GM12878 (cell line): ENCODE measurements around the gene C17orf113. TPM values are rescaled to one million over a fixed set of nuclear protein-coding genes. Genes with fewer than 3 reads are reported as not detected.

Source experiments
- ATAC-seq: fragments of 200-7000 bp; cut with Tn5 transposase; 3 replicates; pipeline ENCODE4 v1.9.1; 2020; ENCODE audit warnings: mild to moderate bottlenecking, moderate library complexity
- BruUV-seq: library from RNA; stranded (reverse); fragments of 400-500 nt; replicated peaks from 2 replicates; lab custom pipeline; 2021; lab: Mats Ljungman, UMichigan
- CTCF ChIA-PET: fragments of 300-600 bp; sonication (Branson Sonifier 250); formaldehyde crosslinking; extraction: SDS; loops from one replicate; lab custom pipeline; 2021; ENCODE audit warnings: inconsistent platforms; lab: Yijun Ruan, JAX
- POLR2A ChIA-PET: fragments of 350-600 bp; formaldehyde crosslinking; extraction: SDS; loops from one replicate; lab custom pipeline; 2021; ENCODE audit warnings: inconsistent platforms; lab: Charles Lee
- RAD21 ChIA-PET: fragments of 300-600 bp; sonication (Branson Sonifier 250); formaldehyde crosslinking; loops from one replicate; lab custom pipeline; 2023; ENCODE audit warnings: antibody characterized with exemption; ENCODE audit not compliant: unreplicated experiment; lab: Charles Lee
- SMC1A ChIA-PET: fragments of 300-600 bp; sonication (Branson Sonifier 250); formaldehyde crosslinking; loops from one replicate; lab custom pipeline; 2023; ENCODE audit not compliant: unreplicated experiment, uncharacterized antibody; lab: Charles Lee
- DNase-seq: peaks from one replicate; pipeline ENCODE4 v3.0.0-alpha.2; 2011; ENCODE audit warnings: low read depth, low spot score
- FAIRE-seq: peaks from 3 replicates; lab custom pipeline; 2011; peaks lifted over from hg19 to GRCh38; lab: Jason Lieb, UNC
- H2AFZ ChIP-seq: 2 replicates; pipeline ENCODE4 v1.6.0; 2011; ENCODE audit warnings: low read depth, low read length, control low read depth; ENCODE audit not compliant: control insufficient read depth
- H3K27ac ChIP-seq: 2 replicates; pipeline ENCODE4 v1.5.1; 2011; ENCODE audit warnings: control low read depth; ENCODE audit not compliant: control insufficient read depth, insufficient read depth
- H3K27me3 ChIP-seq, 2 experiments: replicated peaks in 1 of 2; 2 replicates each; pipeline versions ENCODE4 v1.6.0 to v1.6.1; 2011; ENCODE audit warnings: low read length in 1 of 2; ENCODE audit not compliant: control insufficient read depth in 2 of 2, insufficient read depth in 2 of 2
- H3K36me3 ChIP-seq, 2 experiments: 2 replicates each; pipeline ENCODE4 v1.5.1; 2011; ENCODE audit warnings: low read length in 1 of 2; ENCODE audit not compliant: control insufficient read depth in 2 of 2, insufficient read depth in 2 of 2
- H3K4me1 ChIP-seq: 2 replicates; pipeline ENCODE4 v1.6.1; 2011; ENCODE audit warnings: mild to moderate bottlenecking, low read length, moderate library complexity, mixed read lengths; ENCODE audit not compliant: control insufficient read depth, insufficient read depth
- H3K4me2 ChIP-seq: 2 replicates; pipeline ENCODE4 v1.6.0; 2011; ENCODE audit warnings: control low read depth; ENCODE audit not compliant: control insufficient read depth, insufficient read depth
- H3K4me3 ChIP-seq: fragments of 200-600 bp; sonication (generic); 2 replicates; pipeline ENCODE4 v1.5.1; 2016
- H3K79me2 ChIP-seq: 2 replicates; pipeline ENCODE4 v1.6.0; 2011; ENCODE audit warnings: low read length; ENCODE audit not compliant: control insufficient read depth, insufficient read depth
- H3K9ac ChIP-seq: 2 replicates; pipeline ENCODE4 v1.8.0; 2011; ENCODE audit warnings: low read length, control low read depth, mixed read lengths; ENCODE audit not compliant: control insufficient read depth, insufficient read depth
- H3K9me3 ChIP-seq: replicated peaks from 3 replicates; pipeline ENCODE4 v1.5.1; 2011; ENCODE audit warnings: mild to moderate bottlenecking, low read length; ENCODE audit not compliant: control insufficient read depth, insufficient read depth
- H4K20me1 ChIP-seq: 2 replicates; pipeline ENCODE4 v1.6.0; 2011; ENCODE audit not compliant: control insufficient read depth, insufficient read depth
- KDM1A ChIP-seq: fragments of 200-600 bp; sonication (generic); IDR thresholded peaks from 2 replicates; pipeline ENCODE4 v1.6.1; 2016; ENCODE audit warnings: borderline replicate concordance
- MEF2B ChIP-seq: fragments of 450-650 bp; IDR thresholded peaks from 2 replicates; pipeline ENCODE4 v1.6.1; 2018; ENCODE audit warnings: mild to moderate bottlenecking, moderate library complexity; ENCODE audit not compliant: partially characterized antibody, poor library complexity, severe bottlenecking
- SUZ12 ChIP-seq: fragments of 200-600 bp; sonication (generic); IDR thresholded peaks from one replicate; pipeline ENCODE4 v1.6.1; 2018; ENCODE audit warnings: antibody characterized with exemption, mild to moderate bottlenecking; ENCODE audit not compliant: unreplicated experiment
- TCF12 ChIP-seq: IDR thresholded peaks from 2 replicates; pipeline ENCODE4 v1.6.1; 2011; ENCODE audit warnings: low read depth, mild to moderate bottlenecking, low read length
- WGBS: methylation state at CpG from one replicate; pipeline ENCODE4 v1.1.6; 2016; ENCODE audit warnings: low lambda C conversion rate; ENCODE audit not compliant: insufficient replicate concordance, insufficient coverage; ENCODE audit errors: missing lambda C conversion rate; 5-methylcytosine and 5-hydroxymethylcytosine counted together
- in situ Hi-C: fragments of 300-500 bp; cut with MboI; formaldehyde crosslinking; loops from 9 replicates; pipeline ENCODE4 v1.14.3; 2018; ENCODE audit warnings: mixed read lengths
- intact Hi-C: fragments of 100-400 bp; cut with micrococcal nuclease; formaldehyde crosslinking; loops from one replicate; pipeline ENCODE4 v1.14.2; 2022; ENCODE audit not compliant: unreplicated experiment
- polyA plus RNA-seq, 11 experiments: library from polyadenylated mRNA; depleted of rRNA in 4 of 11; unstranded in 6 of 11; stranded (reverse) in 5 of 11; fragments of >200 nt; fragmentation: Nextera tagmentation in 4 of 11; fragmentation: Illumina TruSeq in 1 of 11; extraction: Ambion mirVana in 4 of 11; extraction: Trizol in 1 of 11; gene quantifications; 1 replicate in 1 of 11; 2 replicates in 10 of 11; pipeline versions ENCODE4 v1.2.1 to v1.2.3, GENCODE V29; 2011 to 2016; ENCODE audit warnings: inconsistent platforms in 2 of 11, missing spikeins in 2 of 11, low read depth in 1 of 11
- total RNA-seq, 4 experiments: library from RNA; depleted of rRNA in 3 of 4; stranded (reverse); fragments of >200 nt in 3 of 4; fragmentation: Illumina TruSeq in 1 of 4; extraction: Trizol in 1 of 4; gene quantifications; 2 replicates each; pipeline versions ENCODE4 v1.2.1 to v1.2.3, GENCODE V29; 2013 to 2021
- TF ChIP-seq, protein P1 (sequence below): IDR thresholded peaks from 2 replicates; pipeline ENCODE4 v1.6.1; 2011; ENCODE audit warnings: borderline replicate concordance, low read depth, mild to moderate bottlenecking, moderate library complexity, mixed read lengths, low read length; ENCODE audit not compliant: insufficient read depth; ENCODE audit errors: extremely low read length
- TF ChIP-seq, protein P2 (sequence below): fragments of 150-350 bp; IDR thresholded peaks from 2 replicates; pipeline ENCODE4 v1.6.1; 2016; ENCODE audit warnings: low read depth, low read length

The C17orf113 gene
- total and polyA plus RNA-seq, 10 of the 15 experiments (the other 5 are each of a cell fraction or from before 2014, with no cell fraction given) = 0.03 to 0.17 (median 0.08) TPM; not detected in 3

DNA sequence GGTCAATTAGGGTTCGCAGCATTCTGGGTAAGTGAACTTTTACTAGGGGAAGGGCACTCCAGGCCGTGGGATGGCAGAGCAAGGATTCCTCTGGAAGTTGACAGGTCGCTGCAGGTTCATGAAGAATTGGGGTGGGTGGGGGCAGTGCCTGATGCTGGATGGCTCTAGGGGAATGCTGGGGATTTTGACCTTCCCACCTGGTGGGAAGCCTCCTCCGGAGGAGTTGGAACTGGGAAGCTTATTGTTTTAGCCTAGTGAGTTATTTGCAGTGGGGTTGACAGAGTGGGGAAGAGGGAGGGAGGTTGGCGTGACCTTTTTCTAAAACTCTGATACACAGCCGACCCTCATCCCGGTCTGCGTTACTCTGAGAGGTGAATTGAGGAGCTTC lies 606 bp upstream of the C17orf113 start:
- 65% methylated on average over 8 of the region's 8 CpGs for WGBS
- H4K20me1 ChIP-seq = no peaks in the 10 kb centered on the region
- no peak for TF ChIP-seq TCF12
- no peak for TF ChIP-seq MEF2B
- no peak for TF ChIP-seq SUZ12
- TF ChIP-seq, protein P1, sequence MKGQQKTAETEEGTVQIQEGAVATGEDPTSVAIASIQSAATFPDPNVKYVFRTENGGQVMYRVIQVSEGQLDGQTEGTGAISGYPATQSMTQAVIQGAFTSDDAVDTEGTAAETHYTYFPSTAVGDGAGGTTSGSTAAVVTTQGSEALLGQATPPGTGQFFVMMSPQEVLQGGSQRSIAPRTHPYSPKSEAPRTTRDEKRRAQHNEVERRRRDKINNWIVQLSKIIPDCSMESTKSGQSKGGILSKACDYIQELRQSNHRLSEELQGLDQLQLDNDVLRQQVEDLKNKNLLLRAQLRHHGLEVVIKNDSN = no peak
- TF ChIP-seq, protein P2, sequence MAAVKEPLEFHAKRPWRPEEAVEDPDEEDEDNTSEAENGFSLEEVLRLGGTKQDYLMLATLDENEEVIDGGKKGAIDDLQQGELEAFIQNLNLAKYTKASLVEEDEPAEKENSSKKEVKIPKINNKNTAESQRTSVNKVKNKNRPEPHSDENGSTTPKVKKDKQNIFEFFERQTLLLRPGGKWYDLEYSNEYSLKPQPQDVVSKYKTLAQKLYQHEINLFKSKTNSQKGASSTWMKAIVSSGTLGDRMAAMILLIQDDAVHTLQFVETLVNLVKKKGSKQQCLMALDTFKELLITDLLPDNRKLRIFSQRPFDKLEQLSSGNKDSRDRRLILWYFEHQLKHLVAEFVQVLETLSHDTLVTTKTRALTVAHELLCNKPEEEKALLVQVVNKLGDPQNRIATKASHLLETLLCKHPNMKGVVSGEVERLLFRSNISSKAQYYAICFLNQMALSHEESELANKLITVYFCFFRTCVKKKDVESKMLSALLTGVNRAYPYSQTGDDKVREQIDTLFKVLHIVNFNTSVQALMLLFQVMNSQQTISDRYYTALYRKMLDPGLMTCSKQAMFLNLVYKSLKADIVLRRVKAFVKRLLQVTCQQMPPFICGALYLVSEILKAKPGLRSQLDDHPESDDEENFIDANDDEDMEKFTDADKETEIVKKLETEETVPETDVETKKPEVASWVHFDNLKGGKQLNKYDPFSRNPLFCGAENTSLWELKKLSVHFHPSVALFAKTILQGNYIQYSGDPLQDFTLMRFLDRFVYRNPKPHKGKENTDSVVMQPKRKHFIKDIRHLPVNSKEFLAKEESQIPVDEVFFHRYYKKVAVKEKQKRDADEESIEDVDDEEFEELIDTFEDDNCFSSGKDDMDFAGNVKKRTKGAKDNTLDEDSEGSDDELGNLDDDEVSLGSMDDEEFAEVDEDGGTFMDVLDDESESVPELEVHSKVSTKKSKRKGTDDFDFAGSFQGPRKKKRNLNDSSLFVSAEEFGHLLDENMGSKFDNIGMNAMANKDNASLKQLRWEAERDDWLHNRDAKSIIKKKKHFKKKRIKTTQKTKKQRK = no peak
- no peak for TF ChIP-seq KDM1A
- FAIRE-seq (no peak), DNase-seq (no peak), ATAC-seq (no peak)
- in situ Hi-C loops = no loop called here
- ChIA-PET RAD21 (no interaction called here), CTCF (interaction anchor here (1.0 to 1.4 kb wide), 4 partner anchors 15 to 87 kb away, joined by 3 to 4 read pairs (median 4); no protein-coding TSS in a partner anchor), POLR2A (no interaction called here), SMC1A (interaction anchor here (0.7 kb wide), 1 partner anchor 68 kb away, joined by 3 read pairs; no protein-coding TSS in a partner anchor)
- H3K4me3 ChIP-seq = no peak overlapping the region; the same call in 1 of the 2 replicates
- no peak overlapping the region for H3K9ac ChIP-seq
- H3K9me3 ChIP-seq = peaks cover under 1% of the 10 kb centered on the region; the same call in 1 of the 3 replicates
- peak overlapping the region; percentile 48; the same call in 1 of the 2 replicates for H3K4me2 ChIP-seq
- intact Hi-C loops = no loop called here
- H3K27me3 ChIP-seq = peaks cover 4 to 5% of the 10 kb centered on the region in 2 experiments
- no peaks in the 10 kb centered on the region for H3K79me2 ChIP-seq
- H3K4me1 ChIP-seq = no peaks in the 10 kb centered on the region
- no TSS peak for BruUV-seq
- H2AFZ ChIP-seq = no peak overlapping the region
- H3K36me3 ChIP-seq = no peaks in the 10 kb centered on the region
- H3K27ac ChIP-seq = no peak overlapping the region
